Measurements from ENCODE around the gene RYR1. TPM values are rescaled to one million over a fixed set of nuclear protein-coding genes. Genes with fewer than 3 reads are reported as not detected.

Gene RYR1
- total RNA-seq, 1 experiment from 2014 or later, result 4.1 TPM

- Histone ChIP-seq H3K36me3 (ENCODE audit: control insufficient read depth in 1 of 2, insufficient read depth in 2 of 2, low read length in 2 of 2) (no peaks in the 10 kb centered on the region), H3K9me2 (ENCODE audit: insufficient read depth) (no peaks in the 10 kb centered on the region), H2AFZ (ENCODE audit: low read depth, low read length, poor library complexity, severe bottlenecking) (no peak overlapping the region), H3K79me2 (ENCODE audit: insufficient read depth, low read length) (no peaks in the 10 kb centered on the region), H3K9ac (ENCODE audit: low read length) (no peak overlapping the region), H3K4me1 (ENCODE audit: control insufficient read depth in 1 of 2, insufficient read depth in 2 of 2, low read length in 2 of 2) (peaks cover 3 to 10% of the 10 kb centered on the region in 2 experiments; a peak in 3 of 4 replicates), H4K20me1 (ENCODE audit: insufficient read depth) (no peaks in the 10 kb centered on the region), H3K27ac (ENCODE audit: low read depth, low read length) (no peak overlapping the region), H3K4me3 (replicated peaks in 1 of 2; ENCODE audit: low read depth in 1 of 2, low read length in 2 of 2) (no peak overlapping the region), H3K9me3 (ENCODE audit: control insufficient read depth in 1 of 2, insufficient read depth in 1 of 2, low read depth in 1 of 2, low read length in 2 of 2) (no peaks in the 10 kb centered on the region), H3K27me3 (ENCODE audit: insufficient read depth, low read length) (no peaks in the 10 kb centered on the region), H3K4me2 (ENCODE audit: low read length) (no peak overlapping the region)
- intact Hi-C loops (cut with micrococcal nuclease), result no loop called here
- RAD21 ChIA-PET (ENCODE audit: low non-redundant PET in 1 of 2, low total read pairs in 2 of 2, uncharacterized antibody in 2 of 2, unreplicated experiment in 2 of 2), result no interaction called here
- POLR2A ChIA-PET, result no interaction called here
- TF ChIP-seq POLR2AphosphoS5 (IDR thresholded peaks at IDR 0.05; ENCODE audit: low read depth, low read length) (no peak), EZH2phosphoT487 (IDR thresholded peaks at IDR 0.05; ENCODE audit: borderline replicate concordance) (no peak), REST (IDR thresholded peaks at IDR 0.05; ENCODE audit: low read depth) (no peak), ZFX (IDR thresholded peaks at IDR 0.05) (no peak), YY1 (IDR thresholded peaks at IDR 0.05; ENCODE audit: extremely low read depth, insufficient replicate concordance, low read depth, low read length) (no peak), SP1 (IDR thresholded peaks at IDR 0.05; ENCODE audit: low read depth) (no peak), FOSL1 (IDR thresholded peaks at IDR 0.05; ENCODE audit: low read depth) (no peak), TCF7L2 (IDR thresholded peaks at IDR 0.05; ENCODE audit: borderline replicate concordance, extremely low read depth, insufficient read depth, insufficient read length) (no peak), ZNF274 (IDR thresholded peaks at IDR 0.05; ENCODE audit: low read depth, low read length) (no peak), CEBPB (IDR thresholded peaks at IDR 0.05; ENCODE audit: low read depth) (no peak), RAD21 (IDR thresholded peaks at IDR 0.05; ENCODE audit: low read depth) (no peak)
- TF ChIP-seq, protein P1, sequence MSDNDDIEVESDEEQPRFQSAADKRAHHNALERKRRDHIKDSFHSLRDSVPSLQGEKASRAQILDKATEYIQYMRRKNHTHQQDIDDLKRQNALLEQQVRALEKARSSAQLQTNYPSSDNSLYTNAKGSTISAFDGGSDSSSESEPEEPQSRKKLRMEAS (IDR thresholded peaks at IDR 0.05), result no peak
- no peak for DNase-seq (ENCODE audit: low read depth, low spot score)
- CTCF ChIA-PET, result no interaction called here
- BruUV-seq (replicated peaks), result no TSS peak
- ATAC-seq, result no peak
Observed at GRCh38 chr19:38457202-38457601, 23.7 kb downstream of the RYR1 start.

All from HCT116 (cell line).